OCI-LY3 (cell line): ENCODE results near the gene DAGLA.

Experiments used
- H2AFZ ChIP-seq: fragments of 200-600, 300-600 bp; shearing (Covaris generic); 2 replicates; pipeline ENCODE4 v1.6.0; 2014; ENCODE audit warnings: antibody characterized with exemption, low read depth, low read length
- H3K27ac ChIP-seq: fragments of 200-600, 300-600 bp; sonication (generic); 2 replicates; pipeline ENCODE4 v1.5.1; 2014; ENCODE audit warnings: mild to moderate bottlenecking, low read length, moderate library complexity, mixed read lengths
- H3K27me3 ChIP-seq: fragments of 200-600, 300-600 bp; sonication (generic); 2 replicates; pipeline ENCODE4 v1.6.1; 2014; ENCODE audit warnings: low read depth, low read length, mixed read lengths
- H3K36me3 ChIP-seq: fragments of 200-600, 300-600 bp; sonication (generic); replicated peaks from 2 replicates; pipeline ENCODE3; 2014; ENCODE audit warnings: low read depth, low read length, mixed read lengths
- H3K4me1 ChIP-seq: fragments of 300-600, 200-600 bp; sonication (generic); 2 replicates; pipeline ENCODE4 v1.6.1; 2014; ENCODE audit warnings: low read length, mixed read lengths
- H3K4me2 ChIP-seq: fragments of 200-600, 300-600 bp; sonication (generic); 2 replicates; pipeline ENCODE4 v1.6.1; 2014; ENCODE audit warnings: low read length, mixed read lengths
- H3K4me3 ChIP-seq: fragments of 300-600, 200-600 bp; sonication (generic); 2 replicates; pipeline ENCODE4 v1.5.1; 2014; ENCODE audit warnings: antibody characterized with exemption, mild to moderate bottlenecking, low read length, moderate library complexity
- H3K79me2 ChIP-seq: fragments of 300-600, 200-600 bp; shearing (Covaris generic); 2 replicates; pipeline ENCODE4 v1.6.1; 2014; ENCODE audit warnings: mild to moderate bottlenecking, low read length, mixed read lengths
- H3K9ac ChIP-seq: fragments of 300-600, 200-600 bp; shearing (Covaris generic); 2 replicates; pipeline ENCODE4 v1.6.0; 2014; ENCODE audit warnings: mild to moderate bottlenecking, low read length, moderate library complexity
- H3K9me3 ChIP-seq: fragments of 200-600, 300-600 bp; shearing (Covaris generic); 2 replicates; pipeline ENCODE4 v1.6.1; 2014; ENCODE audit warnings: low read length, mixed read lengths; ENCODE audit not compliant: insufficient read depth
- H4K20me1 ChIP-seq: fragments of 200-600, 300-600 bp; sonication (generic); 2 replicates; pipeline ENCODE4 v1.6.1; 2016; ENCODE audit warnings: low read length, mixed read lengths; ENCODE audit not compliant: insufficient read depth
- CTCF ChIP-seq: fragments of 200-600, 300-600 bp; sonication (generic); IDR thresholded peaks from 2 replicates; pipeline ENCODE4 v1.5.1; 2014; ENCODE audit warnings: antibody characterized with exemption, low read length, low read depth
- EZH2phosphoT487 ChIP-seq: fragments of 200-600 bp; shearing (Covaris generic); IDR thresholded peaks from 2 replicates; pipeline ENCODE4 v1.6.1; 2018; ENCODE audit warnings: antibody characterized with exemption, mixed run types, low read depth

DAGLA gene

GRCh38 chr11:61763930-61764605, 83.9 kb downstream of the DAGLA start:
- H3K4me2 ChIP-seq: no peak overlapping the region
- no peak overlapping the region for H2AFZ ChIP-seq
- H3K4me3 ChIP-seq: no peak overlapping the region
- H3K9ac ChIP-seq: no peak overlapping the region
- no peaks in the 10 kb centered on the region for H3K36me3 ChIP-seq
- TF ChIP-seq CTCF (no peak), EZH2phosphoT487 (no peak)
- no peaks in the 10 kb centered on the region for H4K20me1 ChIP-seq
- no peak overlapping the region for H3K27ac ChIP-seq
- H3K9me3 ChIP-seq: no peaks in the 10 kb centered on the region
- H3K4me1 ChIP-seq: no peaks in the 10 kb centered on the region; the same call in 1 of the 2 replicates
- H3K79me2 ChIP-seq: no peaks in the 10 kb centered on the region
- peaks cover 3% of the 10 kb centered on the region; the same call in 1 of the 2 replicates for H3K27me3 ChIP-seq

GRCh38 chr11:61764606-61765260, 84.5 kb downstream of the DAGLA start:
- no peak overlapping the region for H3K27ac ChIP-seq
- H3K36me3 ChIP-seq: no peaks in the 10 kb centered on the region
- no peaks in the 10 kb centered on the region for H3K9me3 ChIP-seq
- H2AFZ ChIP-seq: no peak overlapping the region
- TF ChIP-seq CTCF (no peak), EZH2phosphoT487 (no peak)
- H3K4me3 ChIP-seq: no peak overlapping the region
- H4K20me1 ChIP-seq: no peaks in the 10 kb centered on the region
- no peak overlapping the region for H3K9ac ChIP-seq
- H3K4me1 ChIP-seq: no peaks in the 10 kb centered on the region; the same call in 1 of the 2 replicates
- no peaks in the 10 kb centered on the region for H3K79me2 ChIP-seq
- H3K27me3 ChIP-seq: peaks cover 3% of the 10 kb centered on the region; the same call in 1 of the 2 replicates
- H3K4me2 ChIP-seq: no peak overlapping the region

GRCh38 chr11:61765550-61766253, 85.5 kb downstream of the DAGLA start:
- H4K20me1 ChIP-seq: no peaks in the 10 kb centered on the region
- H3K36me3 ChIP-seq: no peaks in the 10 kb centered on the region
- peaks cover 3% of the 10 kb centered on the region; the same call in 1 of the 2 replicates for H3K27me3 ChIP-seq
- H3K27ac ChIP-seq: no peak overlapping the region
- no peak overlapping the region for H2AFZ ChIP-seq
- H3K9me3 ChIP-seq: no peaks in the 10 kb centered on the region
- no peak overlapping the region for H3K4me2 ChIP-seq
- no peak for TF ChIP-seq CTCF
- no peak for TF ChIP-seq EZH2phosphoT487
- H3K4me3 ChIP-seq: no peak overlapping the region
- no peaks in the 10 kb centered on the region for H3K79me2 ChIP-seq
- H3K4me1 ChIP-seq: no peaks in the 10 kb centered on the region; the same call in 1 of the 2 replicates
- H3K9ac ChIP-seq: no peak overlapping the region

GRCh38 chr11:61766353-61766841, 86.2 kb downstream of the DAGLA start:
- no peak overlapping the region for H3K9ac ChIP-seq
- no peaks in the 10 kb centered on the region for H3K9me3 ChIP-seq
- H3K4me2 ChIP-seq: no peak overlapping the region
- H3K79me2 ChIP-seq: no peaks in the 10 kb centered on the region
- H3K27ac ChIP-seq: no peak overlapping the region
- TF ChIP-seq CTCF (no peak), EZH2phosphoT487 (no peak)
- H3K36me3 ChIP-seq: no peaks in the 10 kb centered on the region
- H4K20me1 ChIP-seq: no peaks in the 10 kb centered on the region
- H3K27me3 ChIP-seq: peaks cover 3% of the 10 kb centered on the region; the same call in 1 of the 2 replicates
- H3K4me1 ChIP-seq: no peaks in the 10 kb centered on the region; the same call in 1 of the 2 replicates
- no peak overlapping the region for H2AFZ ChIP-seq
- no peak overlapping the region for H3K4me3 ChIP-seq
